Osteocyte (in vitro differentiated cells): ENCODE results near the gene PCNX3. TPM values are rescaled to one million over a fixed set of nuclear protein-coding genes. Genes with fewer than 3 reads are reported as not detected.
A peak's percentile ranks its signal among the peaks of the same experiment; 100 is the strongest.
"Not testable (repeated sequence)": the region's sequence is repeated elsewhere in the genome, so short reads cannot be mapped to it uniquely, and the experiment has no call there.

ENCODE experiments used
- DNase-seq: peaks from one replicate; pipeline ENCODE4 v3.0.0; 2021; ENCODE audit warnings: mixed read lengths; ENCODE audit not compliant: unreplicated experiment; ENCODE audit errors: extremely low spot score
- H3K27ac Mint-ChIP-seq: one replicate; pipeline ENCODE4 v1.8.0; 2021; ENCODE audit warnings: mild to moderate bottlenecking, mixed read lengths; ENCODE audit not compliant: unreplicated experiment
- H3K27me3 Mint-ChIP-seq: one replicate; pipeline ENCODE4 v1.8.0; 2021; ENCODE audit warnings: mixed read lengths; ENCODE audit not compliant: unreplicated experiment
- H3K36me3 Mint-ChIP-seq: one replicate; pipeline ENCODE4 v1.8.0; 2021; ENCODE audit warnings: mixed read lengths; ENCODE audit not compliant: unreplicated experiment
- H3K4me1 Mint-ChIP-seq: one replicate; pipeline ENCODE4 v1.8.0; 2021; ENCODE audit warnings: mixed read lengths; ENCODE audit not compliant: unreplicated experiment
- H3K4me3 Mint-ChIP-seq: one replicate; pipeline ENCODE4 v1.8.0; 2021; ENCODE audit warnings: mild to moderate bottlenecking, moderate library complexity, mixed read lengths; ENCODE audit not compliant: unreplicated experiment
- H3K9me3 Mint-ChIP-seq: one replicate; pipeline ENCODE4 v1.8.0; 2021; ENCODE audit warnings: mixed read lengths; ENCODE audit not compliant: unreplicated experiment
- total RNA-seq: library from RNA; stranded (reverse); gene quantifications from 2 replicates; pipeline ENCODE4 v1.2.1, GENCODE V29; 2021
- TF ChIP-seq, protein P1 (sequence below): fragments of 200-600 bp; sonication (generic); IDR thresholded peaks from 2 replicates; pipeline ENCODE4 v1.5.0; 2021; ENCODE audit warnings: antibody characterized with exemption, mild to moderate bottlenecking, moderate library complexity

PCNX3 gene
- total RNA-seq, 1 donor from 2014 or later = 49.8 TPM

DNA sequence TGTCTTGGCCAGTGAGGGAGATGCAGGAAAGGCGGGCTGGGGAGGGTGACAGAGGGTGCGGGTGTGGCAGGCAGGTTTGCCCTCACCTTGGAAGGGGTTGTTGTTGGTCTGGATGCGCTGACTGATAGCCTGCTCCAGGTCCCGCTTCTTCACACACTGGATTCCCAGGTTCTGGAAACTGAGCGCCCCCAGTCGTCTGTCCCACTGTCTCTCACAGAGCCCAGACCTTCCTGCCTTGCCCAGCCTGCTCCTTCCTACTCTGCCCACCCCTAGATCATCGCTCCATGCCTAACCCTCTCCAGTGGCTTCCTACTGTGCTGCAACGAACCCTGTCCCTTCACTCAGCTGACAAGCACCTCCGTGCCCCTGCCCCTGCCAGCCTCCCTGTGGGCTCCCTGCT is 44.5 kb downstream of the PCNX3 start:
- Mint-ChIP-seq H3K9me3 (no peaks in the 10 kb centered on the region), H3K27me3 (no peaks in the 10 kb centered on the region), H3K4me1 (peaks cover 22% of the 10 kb centered on the region), H3K4me3 (peak overlapping the region; percentile 23), H3K27ac (no peak overlapping the region), H3K36me3 (peaks cover 46% of the 10 kb centered on the region)
- no peak for DNase-seq
- TF ChIP-seq, protein P1, sequence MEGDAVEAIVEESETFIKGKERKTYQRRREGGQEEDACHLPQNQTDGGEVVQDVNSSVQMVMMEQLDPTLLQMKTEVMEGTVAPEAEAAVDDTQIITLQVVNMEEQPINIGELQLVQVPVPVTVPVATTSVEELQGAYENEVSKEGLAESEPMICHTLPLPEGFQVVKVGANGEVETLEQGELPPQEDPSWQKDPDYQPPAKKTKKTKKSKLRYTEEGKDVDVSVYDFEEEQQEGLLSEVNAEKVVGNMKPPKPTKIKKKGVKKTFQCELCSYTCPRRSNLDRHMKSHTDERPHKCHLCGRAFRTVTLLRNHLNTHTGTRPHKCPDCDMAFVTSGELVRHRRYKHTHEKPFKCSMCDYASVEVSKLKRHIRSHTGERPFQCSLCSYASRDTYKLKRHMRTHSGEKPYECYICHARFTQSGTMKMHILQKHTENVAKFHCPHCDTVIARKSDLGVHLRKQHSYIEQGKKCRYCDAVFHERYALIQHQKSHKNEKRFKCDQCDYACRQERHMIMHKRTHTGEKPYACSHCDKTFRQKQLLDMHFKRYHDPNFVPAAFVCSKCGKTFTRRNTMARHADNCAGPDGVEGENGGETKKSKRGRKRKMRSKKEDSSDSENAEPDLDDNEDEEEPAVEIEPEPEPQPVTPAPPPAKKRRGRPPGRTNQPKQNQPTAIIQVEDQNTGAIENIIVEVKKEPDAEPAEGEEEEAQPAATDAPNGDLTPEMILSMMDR = no peak

DNA sequence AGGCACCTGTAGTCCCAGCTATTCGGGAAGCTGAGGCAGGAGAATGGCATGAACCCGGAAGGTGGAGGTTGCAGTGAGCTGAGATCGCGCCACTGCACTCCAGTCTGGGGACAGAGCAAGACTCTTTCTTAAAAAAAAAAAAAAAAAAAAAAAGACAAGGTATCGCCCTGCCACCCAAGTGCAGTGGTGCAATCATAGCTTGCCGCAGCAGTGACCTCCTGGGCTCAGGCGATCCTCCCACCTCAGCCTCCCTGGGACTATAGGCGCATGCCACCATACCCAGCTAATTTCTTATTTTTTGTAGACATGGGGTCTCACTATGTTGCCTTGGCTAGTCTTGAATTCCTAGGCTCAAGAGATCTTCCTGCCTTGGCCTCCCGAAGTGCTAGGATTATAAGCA is 45.3 kb downstream of the PCNX3 start:
- peak overlapping the region; percentile 45 for H3K4me3 Mint-ChIP-seq
- not testable (repeated sequence) for H3K9me3 Mint-ChIP-seq, H3K27me3 Mint-ChIP-seq, H3K27ac Mint-ChIP-seq, DNase-seq
- peaks cover 21% of the 10 kb centered on the region for H3K4me1 Mint-ChIP-seq
- peaks cover 40% of the 10 kb centered on the region for H3K36me3 Mint-ChIP-seq

DNA sequence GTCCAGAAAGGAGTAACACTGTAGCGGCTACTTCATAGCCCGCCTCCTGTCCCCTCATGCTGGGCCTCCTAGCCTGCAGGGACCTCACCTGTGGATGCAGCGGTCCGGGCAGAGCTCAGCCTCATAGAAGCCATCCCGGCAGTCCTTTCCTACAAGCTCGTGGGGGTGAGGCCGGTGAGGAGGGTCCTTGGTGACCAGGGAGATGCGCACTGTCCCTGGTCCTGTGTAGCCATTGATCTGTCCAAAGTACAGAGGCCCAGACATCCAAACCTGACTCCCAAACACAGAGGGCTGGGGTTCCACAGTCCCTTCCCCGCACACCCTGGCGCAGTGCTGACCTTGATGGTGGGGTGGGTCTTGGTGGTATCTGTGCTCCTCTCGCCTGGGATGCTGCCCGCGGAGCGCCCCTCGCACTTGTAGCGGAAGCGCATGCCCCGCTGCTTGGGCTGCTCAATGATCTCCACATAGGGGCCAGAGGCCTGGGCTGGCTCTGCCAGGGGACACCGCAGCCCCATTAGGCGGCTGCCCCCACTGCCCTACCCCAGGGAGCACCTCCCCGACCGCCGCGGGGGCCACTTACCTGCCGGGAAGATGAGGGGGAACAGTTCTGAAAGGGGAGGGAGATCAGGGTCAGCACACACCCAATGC is 46.1 kb downstream of the PCNX3 start:
- Mint-ChIP-seq H3K36me3 (peaks cover 34% of the 10 kb centered on the region), H3K27ac (peak overlapping the region; percentile 59), H3K27me3 (no peaks in the 10 kb centered on the region), H3K9me3 (no peaks in the 10 kb centered on the region), H3K4me1 (peaks cover 21% of the 10 kb centered on the region), H3K4me3 (peak overlapping the region; percentile 77)
- TF ChIP-seq, protein P1 = no peak
- no peak for DNase-seq

DNA sequence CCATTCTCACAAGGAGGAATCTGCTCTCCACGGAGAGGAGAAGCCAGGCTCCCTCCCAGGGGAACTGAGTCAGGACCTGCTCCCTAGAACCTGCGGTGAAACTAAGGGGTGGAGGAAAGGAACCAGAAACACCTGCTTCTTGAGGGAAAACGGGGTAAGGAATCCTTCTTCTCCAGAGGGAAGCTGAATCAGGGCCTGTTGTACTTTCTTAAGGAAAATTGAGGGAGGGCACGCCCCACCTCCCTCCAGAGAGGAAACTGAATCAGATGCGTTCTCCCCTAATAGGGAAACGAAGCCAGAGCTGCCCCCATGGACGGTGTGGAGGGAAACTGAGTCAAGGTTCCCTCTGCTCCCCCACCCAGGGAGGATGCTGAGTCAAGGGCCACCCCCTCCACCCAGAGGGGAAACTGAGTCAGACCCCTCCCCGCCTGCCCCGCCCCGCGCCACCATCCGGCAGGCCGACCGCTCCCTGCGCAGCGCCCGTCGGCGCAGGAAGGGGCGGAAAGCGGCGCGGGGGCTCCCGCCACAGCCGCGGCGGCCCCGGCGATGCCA is 46.7 kb downstream of the PCNX3 start:
- H3K4me3 Mint-ChIP-seq = peak overlapping the region; percentile 77
- TF ChIP-seq, protein P1 = no peak
- no peak for DNase-seq
- no peaks in the 10 kb centered on the region for H3K9me3 Mint-ChIP-seq
- peak overlapping the region; percentile 59 for H3K27ac Mint-ChIP-seq
- peaks cover 21% of the 10 kb centered on the region for H3K4me1 Mint-ChIP-seq
- no peaks in the 10 kb centered on the region for H3K27me3 Mint-ChIP-seq
- H3K36me3 Mint-ChIP-seq = peaks cover 32% of the 10 kb centered on the region

DNA sequence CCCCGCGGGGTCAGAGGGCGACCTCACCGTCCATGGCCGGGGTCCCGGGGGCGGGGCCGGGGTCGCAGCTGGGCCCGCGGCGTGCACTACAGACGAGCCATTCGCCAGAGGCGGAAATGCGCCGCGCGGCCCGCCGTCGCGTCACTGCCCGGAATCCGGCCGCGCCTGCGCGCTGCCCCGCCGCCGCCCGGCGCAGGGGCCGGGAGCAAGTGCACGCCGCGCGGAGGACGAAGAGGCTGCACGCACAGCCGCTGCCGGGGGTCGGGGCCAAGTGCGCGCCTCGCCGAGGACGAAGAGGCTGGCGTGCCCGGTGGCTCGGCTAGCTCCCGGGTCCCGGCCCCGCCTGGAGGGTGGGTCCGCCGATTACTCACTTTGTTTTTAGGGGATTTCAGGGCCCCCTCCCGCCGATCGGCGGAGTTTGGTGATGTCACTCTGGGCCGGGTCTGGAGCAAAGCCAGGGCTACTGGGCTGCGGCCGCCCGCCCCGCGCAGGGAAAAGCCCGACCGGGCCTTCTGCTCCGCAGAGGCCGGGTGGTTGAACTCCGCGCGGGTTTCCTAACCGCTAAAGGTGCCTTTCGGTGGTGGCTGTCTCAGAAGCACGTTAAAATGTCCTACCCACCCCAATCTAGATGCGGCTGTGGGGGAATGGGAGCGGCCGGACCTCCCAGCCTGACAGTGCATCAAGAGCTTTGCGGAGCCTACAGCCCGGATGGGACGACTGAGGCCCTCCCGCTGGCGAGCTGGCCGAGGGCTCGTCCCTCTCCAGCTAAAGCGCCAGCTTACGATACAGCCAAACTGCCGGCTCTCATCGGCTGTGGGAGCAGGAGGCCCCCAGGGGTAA is 47.4 kb downstream of the PCNX3 start, which contains the start of gene RELA:
TSS of gene RELA (minus strand) at position 118 of the 840 bp plus-strand sequence. CDS start at position 34, 84 bp downstream.
- Mint-ChIP-seq H3K4me1 (peaks cover 21% of the 10 kb centered on the region), H3K9me3 (no peaks in the 10 kb centered on the region), H3K27me3 (no peaks in the 10 kb centered on the region), H3K4me3 (peak within 1 kb of the TSS; percentile 85), H3K27ac (peak within 1 kb of the TSS; percentile 98), H3K36me3 (peaks cover 25% of the 10 kb centered on the region)
- peak; percentile 99 for DNase-seq
- TF ChIP-seq, protein P1 = no peak
